BLaER1 treated with 17β-estradiol and CSF1 and Interleukin-3, amounts not matched to agents 10 nM and 100 nM (cell line): ENCODE measurements around the gene RANBP9.

Source experiments
- H3K27ac ChIP-seq, 11 experiments: shearing (Covaris generic); formaldehyde crosslinking; 2 replicates each; pipeline ENCODE4 v1.8.1; 2022
- H3K27me3 ChIP-seq, 11 experiments: shearing (Covaris generic); formaldehyde crosslinking; 2 replicates each; pipeline ENCODE4 v1.8.1; 2022
- H3K36me3 ChIP-seq, 11 experiments: shearing (Covaris generic); formaldehyde crosslinking; 2 replicates each; pipeline ENCODE4 v1.8.1; 2022
- H3K4me1 ChIP-seq, 10 experiments: shearing (Covaris generic); formaldehyde crosslinking; 2 replicates each; pipeline ENCODE4 v1.8.1; 2022
- H3K4me2 ChIP-seq, 11 experiments: shearing (Covaris generic); formaldehyde crosslinking; 2 replicates each; pipeline ENCODE4 v1.8.1; 2022
- H3K4me3 ChIP-seq, 10 experiments: shearing (Covaris generic); formaldehyde crosslinking; 2 replicates each; pipeline ENCODE4 v1.8.1; 2022
- H3K9ac ChIP-seq, 11 experiments: shearing (Covaris generic); formaldehyde crosslinking; 2 replicates each; pipeline ENCODE4 v1.8.1; 2022
- H3K9me3 ChIP-seq, 11 experiments: shearing (Covaris generic); formaldehyde crosslinking; replicated peaks in 1 of 11; 2 replicates each; pipeline ENCODE4 v1.8.1; 2022
- H4K20me1 ChIP-seq, 11 experiments: shearing (Covaris generic); formaldehyde crosslinking; 2 replicates each; pipeline ENCODE4 v1.8.1; 2022
- Cebpa-rat ChIP-seq, 11 experiments: shearing (Covaris generic); IDR thresholded peaks; 2 replicates each; pipeline ENCODE4 v1.8.1; 2022

RANBP9 gene

GRCh38 chr6:13663986-13664385 is 47.6 kb downstream of the RANBP9 start:
- no peak for TF ChIP-seq Cebpa-rat (IDR thresholded peaks at IDR 0.05)
- Histone ChIP-seq H3K4me2 (no peak overlapping the region), H4K20me1 (peaks cover 45 to 100% (median 81%) of the 10 kb centered on the region in 11 experiments; a peak in 21 of 22 replicates), H3K9ac (no peak overlapping the region), H3K4me1 (peaks cover 4 to 81% (median 16%) of the 10 kb centered on the region in 10 experiments; a peak in 11 of 20 replicates), H3K4me3 (no peak overlapping the region), H3K36me3 (peaks cover 0 to 21% (median 8%) of the 10 kb centered on the region in 11 experiments; a peak in 8 of 22 replicates), H3K9me3 (peaks cover 0 to 18% (median 8%) of the 10 kb centered on the region in 11 experiments; a peak in 13 of 22 replicates), H3K27me3 (no peaks in the 10 kb centered on the region), H3K27ac (no peak overlapping the region)

GRCh38 chr6:13662651-13663334 is 48.8 kb downstream of the RANBP9 start:
- no peak overlapping the region for H3K4me2 ChIP-seq
- H3K4me1 ChIP-seq, result peaks cover 4 to 76% (median 18%) of the 10 kb centered on the region in 10 experiments; a peak in 11 of 20 replicates
- peaks cover 49 to 100% (median 91%) of the 10 kb centered on the region in 11 experiments; a peak in 21 of 22 replicates for H4K20me1 ChIP-seq

DNA sequence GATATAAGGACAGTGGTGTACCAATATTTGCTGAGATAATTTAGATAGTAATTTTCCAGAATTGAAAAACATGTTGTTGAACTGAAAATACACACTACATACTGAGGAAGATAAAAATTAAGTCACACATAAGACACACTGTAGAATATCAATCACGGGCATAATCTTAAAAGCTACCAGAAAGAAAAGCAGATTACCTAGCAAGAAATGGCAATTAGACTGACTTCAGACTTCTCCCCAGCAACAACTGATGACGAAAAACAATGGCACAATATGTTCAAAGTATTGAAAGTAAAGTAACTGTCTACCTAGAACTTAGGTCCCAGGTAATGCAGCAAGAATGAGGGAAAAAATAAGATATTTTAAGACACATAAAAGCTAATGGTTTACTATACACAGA is 50.0 kb downstream of the RANBP9 start:
- Histone ChIP-seq H3K4me2 (no peak overlapping the region), H3K27ac (no peak overlapping the region), H3K27me3 (no peaks in the 10 kb centered on the region), H4K20me1 (peaks cover 49 to 100% (median 93%) of the 10 kb centered on the region in 11 experiments; a peak in 20 of 22 replicates), H3K4me3 (no peak overlapping the region), H3K9ac (no peak overlapping the region), H3K9me3 (peaks cover 0 to 5% (median 0%) of the 10 kb centered on the region in 11 experiments; a peak in 5 of 22 replicates), H3K4me1 (peaks cover 4 to 64% (median 13%) of the 10 kb centered on the region in 10 experiments; a peak in 11 of 20 replicates), H3K36me3 (peaks cover 8 to 28% (median 18%) of the 10 kb centered on the region in 11 experiments; a peak in 17 of 22 replicates)
- no peak for TF ChIP-seq Cebpa-rat (IDR thresholded peaks at IDR 0.05)

More at GRCh38 chr6:13662651-13663334, 48.8 kb downstream of the RANBP9 start:
- H3K27ac ChIP-seq, result no peak overlapping the region
- H3K27me3 ChIP-seq, result no peaks in the 10 kb centered on the region
- no peak overlapping the region for H3K9ac ChIP-seq
- no peak overlapping the region for H3K4me3 ChIP-seq
- H3K36me3 ChIP-seq, result peaks cover 0 to 24% (median 9%) of the 10 kb centered on the region in 11 experiments; a peak in 12 of 22 replicates
- H3K9me3 ChIP-seq, result peaks cover 0 to 13% (median 0%) of the 10 kb centered on the region in 11 experiments; a peak in 9 of 22 replicates
- TF ChIP-seq Cebpa-rat (IDR thresholded peaks at IDR 0.05), result no peak

DNA sequence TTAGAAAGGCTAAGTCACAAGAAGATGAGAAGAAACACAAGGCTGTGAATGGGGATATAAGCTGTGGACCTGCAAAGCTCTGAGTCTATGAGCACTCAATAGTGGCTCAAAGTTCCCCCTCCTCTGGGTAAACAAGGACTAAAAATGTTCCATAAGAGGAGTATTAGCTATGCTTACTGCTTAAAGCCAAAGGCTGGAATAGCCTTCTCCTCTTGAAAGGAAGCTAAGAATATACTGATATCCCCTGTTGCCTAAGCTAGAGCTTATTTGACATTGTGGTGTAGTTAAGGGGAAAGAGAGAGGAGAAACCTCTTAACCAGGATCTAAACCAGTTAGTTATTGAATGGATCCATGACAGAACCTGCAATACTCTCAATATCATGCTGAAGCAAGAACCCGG is 50.7 kb downstream of the RANBP9 start:
- no peak overlapping the region for H3K9ac ChIP-seq
- H3K4me1 ChIP-seq, result peaks cover 4 to 57% (median 12%) of the 10 kb centered on the region in 10 experiments; a peak in 11 of 20 replicates
- no peaks in the 10 kb centered on the region for H3K27me3 ChIP-seq
- peaks cover 8 to 29% (median 19%) of the 10 kb centered on the region in 11 experiments; a peak in 17 of 22 replicates for H3K36me3 ChIP-seq
- H3K27ac ChIP-seq, result no peak overlapping the region
- no peak overlapping the region for H3K4me3 ChIP-seq
- peaks cover 48 to 99% (median 89%) of the 10 kb centered on the region in 11 experiments; a peak in 20 of 22 replicates for H4K20me1 ChIP-seq
- H3K9me3 ChIP-seq, result peaks cover 0 to 5% (median 0%) of the 10 kb centered on the region in 11 experiments; a peak in 3 of 22 replicates
- no peak for TF ChIP-seq Cebpa-rat (IDR thresholded peaks at IDR 0.05)
- H3K4me2 ChIP-seq, result peak overlapping the region in 2 of 11 experiments; percentile 18 to 31; a peak in 3 of 22 replicates

DNA sequence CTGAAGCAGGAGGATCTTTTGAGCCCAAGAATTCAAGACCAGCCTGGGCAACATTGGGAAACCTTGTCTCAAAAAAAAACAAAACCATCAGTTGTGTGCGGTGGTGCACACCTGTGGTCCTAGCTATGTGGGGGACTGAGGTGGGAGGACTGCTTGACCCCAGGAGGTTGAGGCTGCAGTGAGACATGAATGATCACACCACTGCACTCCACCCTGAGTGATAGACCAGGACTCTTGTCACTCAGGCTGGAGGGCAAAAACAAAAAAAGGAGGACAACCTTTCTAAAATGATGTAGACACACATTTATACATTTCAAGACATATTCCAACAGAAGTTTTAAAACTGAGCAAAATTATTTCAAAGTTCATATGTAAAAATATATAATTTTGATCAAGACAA is 51.4 kb downstream of the RANBP9 start:
- no peak overlapping the region for H3K27ac ChIP-seq
- H3K4me2 ChIP-seq, result peak overlapping the region in 3 of 11 experiments; percentile 15 to 39 (median 29); a peak in 3 of 22 replicates
- no peak overlapping the region for H3K4me3 ChIP-seq
- H3K9ac ChIP-seq, result no peak overlapping the region
- no peak for TF ChIP-seq Cebpa-rat (IDR thresholded peaks at IDR 0.05)
- peaks cover 9 to 33% (median 24%) of the 10 kb centered on the region in 11 experiments; a peak in 17 of 22 replicates for H3K36me3 ChIP-seq
- H3K9me3 ChIP-seq, result peaks cover 0 to 5% (median 0%) of the 10 kb centered on the region in 11 experiments; a peak in 3 of 22 replicates
- H4K20me1 ChIP-seq, result peaks cover 43 to 99% (median 83%) of the 10 kb centered on the region in 11 experiments; a peak in 20 of 22 replicates
- no peaks in the 10 kb centered on the region for H3K27me3 ChIP-seq
- H3K4me1 ChIP-seq, result peaks cover 4 to 50% (median 12%) of the 10 kb centered on the region in 10 experiments; a peak in 11 of 20 replicates

DNA sequence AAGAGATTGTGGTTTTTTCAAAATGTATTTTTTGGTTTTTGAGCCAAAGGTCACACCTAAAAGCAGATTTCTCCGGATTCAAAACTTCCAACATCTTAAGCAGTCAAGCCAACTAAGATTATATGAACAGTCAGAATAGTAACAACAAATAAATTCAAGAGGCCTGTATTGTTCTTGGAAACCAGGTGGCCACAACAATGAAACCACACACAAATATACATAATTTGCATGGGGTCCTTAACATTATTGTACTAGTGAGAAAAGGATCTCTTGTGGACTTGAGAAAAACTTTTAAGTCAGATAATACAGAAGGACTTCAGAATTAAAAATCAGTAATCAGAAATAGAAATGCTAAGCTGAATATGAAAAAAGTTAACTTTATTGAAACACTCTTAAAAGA is 55.9 kb downstream of the RANBP9 start:
- H3K4me1 ChIP-seq, result peaks cover 4 to 27% (median 11%) of the 10 kb centered on the region in 10 experiments; a peak in 11 of 20 replicates
- H3K36me3 ChIP-seq, result peaks cover 38 to 73% (median 56%) of the 10 kb centered on the region in 11 experiments
- no peak overlapping the region for H3K27ac ChIP-seq
- no peak overlapping the region for H3K4me3 ChIP-seq
- H3K4me2 ChIP-seq, result no peak overlapping the region
- no peaks in the 10 kb centered on the region for H3K9me3 ChIP-seq
- H4K20me1 ChIP-seq, result peaks cover 12 to 98% (median 37%) of the 10 kb centered on the region in 11 experiments; a peak in 20 of 22 replicates
- no peak overlapping the region for H3K9ac ChIP-seq
- TF ChIP-seq Cebpa-rat (IDR thresholded peaks at IDR 0.05), result no peak
- H3K27me3 ChIP-seq, result no peaks in the 10 kb centered on the region

GRCh38 chr6:13654496-13654895 is 57.1 kb downstream of the RANBP9 start:
- Histone ChIP-seq H4K20me1 (peaks cover 4 to 96% (median 25%) of the 10 kb centered on the region in 11 experiments; a peak in 17 of 22 replicates), H3K36me3 (peaks cover 47 to 85% (median 66%) of the 10 kb centered on the region in 11 experiments), H3K27ac (0 out of 22 replicates have a peak overlapping the region, but pooled peaks of 1 of the 11 experiments have one; percentile 2), H3K9me3 (no peaks in the 10 kb centered on the region), H3K9ac (no peak overlapping the region), H3K4me2 (no peak overlapping the region), H3K4me3 (no peak overlapping the region), H3K4me1 (peaks cover 0 to 16% (median 5%) of the 10 kb centered on the region in 10 experiments; a peak in 6 of 20 replicates), H3K27me3 (no peaks in the 10 kb centered on the region)
- no peak for TF ChIP-seq Cebpa-rat (IDR thresholded peaks at IDR 0.05)

DNA sequence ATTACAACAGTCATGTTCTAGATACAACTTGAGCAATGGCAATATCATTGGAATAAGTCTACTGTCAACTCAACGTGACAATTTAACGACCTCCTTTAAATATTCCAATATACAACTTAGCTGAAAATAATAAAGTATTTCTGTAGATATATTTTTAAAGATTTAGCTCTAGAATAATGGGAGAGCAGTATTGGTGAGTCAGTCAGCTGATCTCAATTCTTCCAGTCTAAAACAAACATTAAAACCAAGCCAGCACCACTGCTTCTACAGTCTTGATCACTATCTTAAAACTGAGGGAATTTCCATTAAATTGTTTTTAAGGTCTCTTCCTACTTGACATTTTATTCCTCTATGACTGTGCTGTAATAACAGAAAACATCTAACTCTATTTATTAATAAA is 58.3 kb downstream of the RANBP9 start:
- Histone ChIP-seq H3K4me2 (no peak overlapping the region), H3K9me3 (no peaks in the 10 kb centered on the region), H3K27ac (no peak overlapping the region)

DNA sequence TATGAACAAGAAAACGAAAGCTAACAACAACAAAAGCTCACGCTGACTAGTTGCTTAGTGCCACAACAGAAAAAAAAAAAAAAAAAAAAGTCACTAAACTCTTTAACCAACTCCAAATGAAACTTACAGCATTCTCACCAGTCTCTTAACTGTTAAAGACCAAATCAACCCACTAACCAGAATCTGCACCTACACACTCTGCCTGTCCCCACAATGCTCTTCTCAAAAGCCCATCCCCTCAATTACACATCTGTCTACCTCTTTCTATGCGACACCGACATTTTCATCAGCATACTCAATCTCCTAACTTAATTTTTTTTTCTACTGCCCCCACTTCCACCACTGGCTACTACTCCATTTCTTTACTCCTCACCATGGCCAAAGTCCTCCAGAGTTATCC is 62.2 kb downstream of the RANBP9 start:
- no peak overlapping the region; a peak in 1 of 22 replicates for H3K27ac ChIP-seq

More for the DNA sequence above, 58.3 kb downstream of the RANBP9 start:
- Histone ChIP-seq H3K27me3 (no peaks in the 10 kb centered on the region), H3K9ac (no peak overlapping the region), H4K20me1 (peaks cover 2 to 96% (median 16%) of the 10 kb centered on the region in 11 experiments; a peak in 14 of 22 replicates), H3K36me3 (peaks cover 48 to 93% (median 71%) of the 10 kb centered on the region in 11 experiments), H3K4me3 (no peak overlapping the region), H3K4me1 (peaks cover 0 to 13% (median under 1%) of the 10 kb centered on the region in 10 experiments; a peak in 10 of 20 replicates)
- no peak for TF ChIP-seq Cebpa-rat (IDR thresholded peaks at IDR 0.05)

More for the DNA sequence above, 62.2 kb downstream of the RANBP9 start:
- Histone ChIP-seq H3K4me1 (peaks cover 0 to 17% (median 7%) of the 10 kb centered on the region in 10 experiments; a peak in 15 of 20 replicates), H3K9me3 (no peaks in the 10 kb centered on the region), H3K4me2 (no peak overlapping the region), H3K36me3 (peaks cover 38 to 80% (median 62%) of the 10 kb centered on the region in 11 experiments), H3K27me3 (no peaks in the 10 kb centered on the region), H3K9ac (no peak overlapping the region), H3K4me3 (no peak overlapping the region), H4K20me1 (peaks cover 0 to 88% (median 5%) of the 10 kb centered on the region in 11 experiments; a peak in 9 of 22 replicates)
- no peak for TF ChIP-seq Cebpa-rat (IDR thresholded peaks at IDR 0.05)
